SK-N-SH (cell line): Measurements from ENCODE around the gene CDK4. TPM values are rescaled to one million over a fixed set of nuclear protein-coding genes. Genes with fewer than 3 reads are reported as not detected.
A peak's percentile ranks its signal among the peaks of the same experiment; 100 is the strongest.

ENCODE experiments used
- CTCF ChIA-PET: fragments of 300-600, 350-600 bp; formaldehyde crosslinking; extraction: SDS; loops from one replicate; lab custom pipeline; 2021; lab: Yijun Ruan, JAX
- POLR2A ChIA-PET: fragments of 350-600 bp; sonication (Branson Sonifier 250); formaldehyde crosslinking; extraction: SDS; loops from one replicate; lab custom pipeline; 2020; ENCODE audit warnings: antibody characterized with exemption, inconsistent platforms; lab: Yijun Ruan, JAX
- DNase-seq: peaks from one replicate; pipeline ENCODE4 v3.0.0; 2012
- H2AFZ ChIP-seq: fragments of 200-600 bp; sonication (generic); 2 replicates; pipeline ENCODE4 v1.8.1; 2016; ENCODE audit warnings: antibody characterized with exemption, mild to moderate bottlenecking, low read depth
- H3F3A ChIP-seq: fragments of 200-600 bp; sonication (generic); replicated peaks from 2 replicates; pipeline ENCODE3; 2016; ENCODE audit warnings: antibody characterized with exemption, mild to moderate bottlenecking; ENCODE audit not compliant: insufficient read depth
- H3K27ac ChIP-seq, 2 experiments: fragments of 200-500 bp in 1 of 2; fragments of 200-600 bp in 1 of 2; sonication (Bioruptor generic) in 1 of 2; sonication (generic), shearing (Covaris generic) in 1 of 2; 2 replicates each; pipeline versions ENCODE4 v1.5.1 to v1.6.1; 2014 to 2016; ENCODE audit warnings: low read depth in 2 of 2, inconsistent platforms in 1 of 2, low read length in 1 of 2, mild to moderate bottlenecking in 1 of 2, mixed read lengths in 1 of 2
- H3K27me3 ChIP-seq: fragments of 200-600 bp; sonication (generic), shearing (Covaris generic); 2 replicates; pipeline ENCODE4 v1.6.1; 2016; ENCODE audit warnings: mixed run types; ENCODE audit not compliant: insufficient read depth
- H3K36me3 ChIP-seq, 2 experiments: fragments of 200-500 bp in 1 of 2; fragments of 200-600 bp in 1 of 2; sonication (Bioruptor generic) in 1 of 2; sonication (generic) in 1 of 2; replicated peaks in 1 of 2; 2 replicates each; pipeline versions ENCODE3 to v1.5.1; 2014 to 2016; ENCODE audit warnings: low read length in 1 of 2, mild to moderate bottlenecking in 1 of 2; ENCODE audit not compliant: insufficient read depth in 2 of 2, control insufficient read depth in 1 of 2
- H3K4me1 ChIP-seq, 2 experiments: fragments of 200-500 bp in 1 of 2; fragments of 200-600 bp in 1 of 2; sonication (Bioruptor generic) in 1 of 2; sonication (generic), shearing (Covaris generic) in 1 of 2; 2 replicates each; pipeline versions ENCODE4 v1.5.1 to v1.6.1; 2014 to 2016; ENCODE audit warnings: low read depth in 1 of 2, low read length in 1 of 2, mixed run types in 1 of 2; ENCODE audit not compliant: insufficient read depth in 2 of 2, control insufficient read depth in 1 of 2
- H3K4me2 ChIP-seq: fragments of 200-600 bp; sonication (generic), shearing (Covaris generic); 2 replicates; pipeline ENCODE4 v1.6.1; 2017; ENCODE audit warnings: mixed run types
- H3K4me3 ChIP-seq, 2 experiments: fragments of 200-500 bp in 1 of 2; fragments of 200-600 bp in 1 of 2; sonication (Bioruptor generic) in 1 of 2; sonication (generic), shearing (Covaris generic) in 1 of 2; 2 replicates each; pipeline versions ENCODE4 v1.5.1 to v1.8.1; 2014 to 2016; ENCODE audit warnings: low read depth in 2 of 2, inconsistent platforms in 1 of 2, low read length in 1 of 2, mild to moderate bottlenecking in 1 of 2, mixed read lengths in 1 of 2, moderate library complexity in 1 of 2
- H3K79me2 ChIP-seq: fragments of 200-600 bp; sonication (generic); 2 replicates; pipeline ENCODE4 v1.8.1; 2017; ENCODE audit warnings: mild to moderate bottlenecking; ENCODE audit not compliant: insufficient read depth
- H3K9ac ChIP-seq: fragments of 200-600 bp; sonication (generic); 2 replicates; pipeline ENCODE4 v1.6.1; 2017; ENCODE audit warnings: mixed run types
- H3K9me2 ChIP-seq: fragments of 200-600 bp; sonication (generic); 2 replicates; pipeline ENCODE4 v1.6.1; 2017; ENCODE audit warnings: mixed run types
- H3K9me3 ChIP-seq: fragments of 200-600 bp; sonication (generic); 2 replicates; pipeline ENCODE4 v1.6.1; 2017; ENCODE audit warnings: mixed run types, mild to moderate bottlenecking, moderate library complexity
- H4K20me1 ChIP-seq: fragments of 200-600 bp; sonication (generic); 2 replicates; pipeline ENCODE4 v1.6.1; 2017; ENCODE audit warnings: mild to moderate bottlenecking, mixed run types; ENCODE audit not compliant: insufficient read depth
- ELF1 ChIP-seq: IDR thresholded peaks from 2 replicates; pipeline ENCODE4 v1.4.0; 2012
- EZH2phosphoT487 ChIP-seq: fragments of 200-600 bp; sonication (generic); IDR thresholded peaks from 2 replicates; pipeline ENCODE4 v1.6.1; 2017; ENCODE audit warnings: low read depth, mixed run types, mild to moderate bottlenecking, antibody characterized with exemption, moderate library complexity, borderline replicate concordance
- GABPA ChIP-seq: IDR thresholded peaks from 2 replicates; pipeline ENCODE4 v1.4.0; 2012; ENCODE audit warnings: low read depth, mild to moderate bottlenecking
- JUND ChIP-seq: IDR thresholded peaks from 2 replicates; pipeline ENCODE4 v1.4.0; 2012
- MXI1 ChIP-seq: IDR thresholded peaks from 2 replicates; pipeline ENCODE4 v1.6.1; 2012; ENCODE audit warnings: mild to moderate bottlenecking, low read depth, low read length, improper control_type of control experiment
- NFIC ChIP-seq: IDR thresholded peaks from 2 replicates; pipeline ENCODE4 v1.4.0; 2012; ENCODE audit warnings: borderline replicate concordance
- NRF1 ChIP-seq: IDR thresholded peaks from 2 replicates; pipeline ENCODE4 v1.6.1; 2012; ENCODE audit warnings: low read depth, mild to moderate bottlenecking, low read length
- POLR2AphosphoS5 ChIP-seq: IDR thresholded peaks from 2 replicates; pipeline ENCODE4 v1.6.1; 2012; ENCODE audit warnings: low read depth, low read length
- RCOR1 ChIP-seq: fragments of 150-350 bp; IDR thresholded peaks from 2 replicates; pipeline ENCODE4 v1.6.1; 2017; ENCODE audit warnings: antibody characterized with exemption, low read length
- RFX5 ChIP-seq: IDR thresholded peaks from 2 replicates; pipeline ENCODE4 v1.6.1; 2012; ENCODE audit warnings: mild to moderate bottlenecking, improper control_type of control experiment, low read length
- SIN3A ChIP-seq: IDR thresholded peaks from 2 replicates; pipeline ENCODE4 v1.6.1; 2012; ENCODE audit warnings: low read depth, mild to moderate bottlenecking, low read length, moderate library complexity, borderline replicate concordance
- TEAD4 ChIP-seq: IDR thresholded peaks from 2 replicates; pipeline ENCODE4 v1.4.0; 2012; ENCODE audit warnings: mild to moderate bottlenecking, borderline replicate concordance; ENCODE audit not compliant: insufficient read depth
- USF1 ChIP-seq: IDR thresholded peaks from 2 replicates; pipeline ENCODE4 v1.4.0; 2012; ENCODE audit warnings: low read depth, borderline replicate concordance
- WGBS: methylation state at CpG from one replicate; pipeline ENCODE4 v1.1.6; 2017; ENCODE audit warnings: low lambda C conversion rate; 5-methylcytosine and 5-hydroxymethylcytosine counted together
- polyA plus RNA-seq, 3 experiments: library from polyadenylated mRNA; depleted of rRNA; stranded (reverse); fragments of >200 nt; gene quantifications; 2 replicates each; pipeline ENCODE4 v1.2.3, GENCODE V29; 2012
- TF ChIP-seq, protein P1 (sequence below): fragments of 150-350 bp; IDR thresholded peaks from 2 replicates; pipeline ENCODE4 v1.6.1; 2016; ENCODE audit warnings: mild to moderate bottlenecking, low read depth, low read length
- TF ChIP-seq, protein P2 (sequence below): IDR thresholded peaks from 2 replicates; pipeline ENCODE4; 2012
- TF ChIP-seq, protein P3 (sequence below): IDR thresholded peaks from 2 replicates; pipeline ENCODE4 v1.4.0; 2012; ENCODE audit warnings: low read depth

Gene CDK4
- polyA plus RNA-seq, 1 of the 3 experiments (the other 2 are of a cell fraction) = 324 TPM

- Histone ChIP-seq H3K36me3 (peaks cover 26 to 38% of the 10 kb centered on the region in 2 experiments), H3F3A (peaks cover 32% of the 10 kb centered on the region), H3K27ac (peak within 1 kb of the TSS; percentile 96 to 98), H3K9ac (peak within 1 kb of the TSS; percentile 99), H3K4me1 (peaks cover 0 to 17% of the 10 kb centered on the region in 2 experiments; a peak in 2 of 4 replicates), H3K9me2 (no peaks in the 10 kb centered on the region), H3K9me3 (no peaks in the 10 kb centered on the region), H4K20me1 (no peaks in the 10 kb centered on the region), H2AFZ (peak within 1 kb of the TSS; percentile 91), H3K79me2 (peaks cover 17% of the 10 kb centered on the region), H3K4me3 (peak within 1 kb of the TSS; percentile 81 to 82), H3K27me3 (no peaks in the 10 kb centered on the region), H3K4me2 (peak within 1 kb of the TSS; percentile 87)
- POLR2A ChIA-PET = interaction anchor here (0.5 to 2.1 kb wide), 10 partner anchors 9 to 153 kb away, joined by 3 to 18 read pairs (median 4); no protein-coding TSS in a partner anchor
- TF ChIP-seq, protein P1, sequence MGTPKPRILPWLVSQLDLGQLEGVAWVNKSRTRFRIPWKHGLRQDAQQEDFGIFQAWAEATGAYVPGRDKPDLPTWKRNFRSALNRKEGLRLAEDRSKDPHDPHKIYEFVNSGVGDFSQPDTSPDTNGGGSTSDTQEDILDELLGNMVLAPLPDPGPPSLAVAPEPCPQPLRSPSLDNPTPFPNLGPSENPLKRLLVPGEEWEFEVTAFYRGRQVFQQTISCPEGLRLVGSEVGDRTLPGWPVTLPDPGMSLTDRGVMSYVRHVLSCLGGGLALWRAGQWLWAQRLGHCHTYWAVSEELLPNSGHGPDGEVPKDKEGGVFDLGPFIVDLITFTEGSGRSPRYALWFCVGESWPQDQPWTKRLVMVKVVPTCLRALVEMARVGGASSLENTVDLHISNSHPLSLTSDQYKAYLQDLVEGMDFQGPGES = peak; percentile 69
- peak; percentile 94 for TF ChIP-seq RFX5
- TF ChIP-seq EZH2phosphoT487 = no peak
- TF ChIP-seq, protein P2, sequence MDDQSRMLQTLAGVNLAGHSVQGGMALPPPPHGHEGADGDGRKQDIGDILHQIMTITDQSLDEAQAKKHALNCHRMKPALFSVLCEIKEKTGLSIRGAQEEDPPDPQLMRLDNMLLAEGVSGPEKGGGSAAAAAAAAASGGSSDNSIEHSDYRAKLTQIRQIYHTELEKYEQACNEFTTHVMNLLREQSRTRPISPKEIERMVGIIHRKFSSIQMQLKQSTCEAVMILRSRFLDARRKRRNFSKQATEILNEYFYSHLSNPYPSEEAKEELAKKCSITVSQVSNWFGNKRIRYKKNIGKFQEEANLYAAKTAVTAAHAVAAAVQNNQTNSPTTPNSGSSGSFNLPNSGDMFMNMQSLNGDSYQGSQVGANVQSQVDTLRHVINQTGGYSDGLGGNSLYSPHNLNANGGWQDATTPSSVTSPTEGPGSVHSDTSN = peak; percentile 98
- peak; percentile 23; the same call in 1 of the 2 replicates for TF ChIP-seq JUND
- peak; percentile 32; the same call in 1 of the 2 replicates for TF ChIP-seq SIN3A
- peak; percentile 58; the same call in 1 of the 2 replicates for TF ChIP-seq POLR2AphosphoS5
- no peak for TF ChIP-seq USF1
- TF ChIP-seq NRF1 = peak; percentile 62; the same call in 1 of the 2 replicates
- TF ChIP-seq RCOR1 = 0 out of 2 replicates have a peak, but pooled peaks have one; percentile 4
- TF ChIP-seq GABPA = peak; percentile 89
- TF ChIP-seq TEAD4 = no peak
- TF ChIP-seq ELF1 = peak; percentile 81
- TF ChIP-seq NFIC = no peak
- TF ChIP-seq, protein P3, sequence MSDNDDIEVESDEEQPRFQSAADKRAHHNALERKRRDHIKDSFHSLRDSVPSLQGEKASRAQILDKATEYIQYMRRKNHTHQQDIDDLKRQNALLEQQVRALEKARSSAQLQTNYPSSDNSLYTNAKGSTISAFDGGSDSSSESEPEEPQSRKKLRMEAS = peak; percentile 29
- TF ChIP-seq MXI1 = peak; percentile 43; the same call in 1 of the 2 replicates
- peak; percentile 86 for DNase-seq
- CTCF ChIA-PET = interaction anchor here (0.7 to 3.2 kb wide), 6 partner anchors 9 to 162 kb away, joined by 3 to 18 read pairs (median 8); partner anchors contain the start of gene B4GALNT1
- 1% methylated on average over 26 of the region's 29 CpGs for WGBS
Observed at GRCh38 chr12:57744777-57745484, 7.2 kb downstream of the CDK4 start, which contains the start of gene TSPAN31. TSPAN31 (plus strand) TSS chr12:57745039; CDS start chr12:57745155, 116 bp downstream.
